SK-N-SH treated with all-trans-retinoic acid at 6 μM for 48 hours (cell line): ENCODE data around the gene CCND2.

Experiments used
- BACH2 ChIP-seq: fragments of 250-450 bp; sonication (Bioruptor Pico); IDR thresholded peaks from 2 replicates; pipeline ENCODE4 v1.9.0; 2021; ENCODE audit warnings: mild to moderate bottlenecking, borderline replicate concordance
- CSDC2 ChIP-seq: fragments of 250-450 bp; sonication (Bioruptor Pico); IDR thresholded peaks from 2 replicates; pipeline ENCODE4 v1.5.0; 2020; ENCODE audit warnings: mild to moderate bottlenecking, moderate library complexity
- GLIS3 ChIP-seq: fragments of 250-450 bp; sonication (Bioruptor Pico); IDR thresholded peaks from 2 replicates; pipeline ENCODE4 v1.5.0; 2020; ENCODE audit warnings: mild to moderate bottlenecking, moderate library complexity
- PATZ1 ChIP-seq: fragments of 250-450 bp; sonication (Bioruptor Pico); IDR thresholded peaks from 2 replicates; pipeline ENCODE4 v1.8.0; 2020; ENCODE audit warnings: mild to moderate bottlenecking, moderate library complexity, borderline replicate concordance
- POU6F1 ChIP-seq: fragments of 250-450 bp; sonication (Bioruptor Pico); IDR thresholded peaks from 2 replicates; pipeline ENCODE4 v1.8.0; 2021; ENCODE audit warnings: low read depth, mild to moderate bottlenecking, moderate library complexity, borderline replicate concordance
- SNAI2 ChIP-seq: fragments of 250-450 bp; sonication (Bioruptor Pico); IDR thresholded peaks from 2 replicates; pipeline ENCODE4 v1.5.0; 2020; ENCODE audit warnings: mild to moderate bottlenecking, moderate library complexity
- ZC3H10 ChIP-seq: fragments of 250-450 bp; sonication (Bioruptor Pico); IDR thresholded peaks from 2 replicates; pipeline ENCODE4 v1.5.1; 2021; ENCODE audit warnings: mild to moderate bottlenecking, moderate library complexity
- ZFP3 ChIP-seq: fragments of 250-450 bp; sonication (Bioruptor Pico); IDR thresholded peaks from 2 replicates; pipeline ENCODE4 v1.5.0; 2020; ENCODE audit warnings: mild to moderate bottlenecking, moderate library complexity
- ZNF565 ChIP-seq: fragments of 450-650 bp; formaldehyde crosslinking; conservative IDR thresholded peaks from 2 replicates; pipeline ENCODE4 v1.5.0; 2020; ENCODE audit warnings: low read depth, mild to moderate bottlenecking, moderate library complexity
- TF ChIP-seq, protein P1 (sequence below): fragments of 250-450 bp; sonication (Bioruptor Pico); IDR thresholded peaks from 2 replicates; pipeline ENCODE4 v1.5.1; 2020; ENCODE audit warnings: low read depth, mild to moderate bottlenecking, moderate library complexity

DNA sequence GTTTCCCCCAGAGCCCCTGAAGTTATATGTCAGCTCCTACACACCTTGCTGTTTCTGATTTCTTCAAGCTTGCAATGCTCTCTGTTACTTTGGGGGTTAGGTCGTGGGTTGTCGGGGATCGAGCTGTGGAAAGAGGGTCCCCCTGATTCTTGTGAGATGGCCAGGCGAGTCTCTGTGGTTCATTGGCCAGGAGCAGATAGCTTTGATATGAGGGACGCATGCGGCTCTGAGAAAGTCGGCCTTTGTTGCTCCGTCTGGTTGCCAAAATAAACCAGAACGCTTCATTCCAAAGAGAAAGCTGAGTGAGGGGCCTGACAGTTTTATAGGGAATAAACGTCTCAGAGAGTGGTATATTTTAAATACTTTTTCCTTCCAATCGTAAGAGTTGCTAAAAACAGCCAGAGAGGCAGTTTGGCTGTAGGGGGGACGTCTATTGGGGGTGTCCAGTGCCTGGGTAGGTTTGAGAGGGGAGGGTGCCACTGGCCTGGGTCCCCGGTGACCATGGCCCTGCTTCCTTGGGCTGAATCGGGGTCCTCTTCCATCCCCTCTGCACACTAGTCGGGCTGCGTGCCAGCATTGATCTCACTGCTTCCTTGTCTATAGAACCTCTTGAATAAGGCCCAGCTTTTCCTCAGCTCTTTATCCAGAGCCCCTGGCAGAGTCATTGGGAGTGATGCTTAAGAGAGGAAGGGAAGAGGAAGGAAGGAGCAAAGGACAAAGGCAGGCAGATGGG lies 18.9 kb downstream of the CCND2 start:
- TF ChIP-seq SNAI2: no peak
- TF ChIP-seq POU6F1 (CRISPR knock-in tag): no peak
- TF ChIP-seq, protein P1, sequence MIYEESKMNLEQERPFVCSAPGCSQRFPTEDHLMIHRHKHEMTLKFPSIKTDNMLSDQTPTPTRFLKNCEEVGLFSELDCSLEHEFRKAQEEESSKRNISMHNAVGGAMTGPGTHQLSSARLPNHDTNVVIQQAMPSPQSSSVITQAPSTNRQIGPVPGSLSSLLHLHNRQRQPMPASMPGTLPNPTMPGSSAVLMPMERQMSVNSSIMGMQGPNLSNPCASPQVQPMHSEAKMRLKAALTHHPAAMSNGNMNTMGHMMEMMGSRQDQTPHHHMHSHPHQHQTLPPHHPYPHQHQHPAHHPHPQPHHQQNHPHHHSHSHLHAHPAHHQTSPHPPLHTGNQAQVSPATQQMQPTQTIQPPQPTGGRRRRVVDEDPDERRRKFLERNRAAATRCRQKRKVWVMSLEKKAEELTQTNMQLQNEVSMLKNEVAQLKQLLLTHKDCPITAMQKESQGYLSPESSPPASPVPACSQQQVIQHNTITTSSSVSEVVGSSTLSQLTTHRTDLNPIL (CRISPR knock-in tag): no peak
- no peak for TF ChIP-seq ZC3H10
- TF ChIP-seq GLIS3 (CRISPR knock-in tag): no peak
- no peak for TF ChIP-seq ZFP3 (CRISPR knock-in tag)
- no peak for TF ChIP-seq CSDC2
- no peak for TF ChIP-seq BACH2
- TF ChIP-seq ZNF565: no peak
- TF ChIP-seq PATZ1 (CRISPR knock-in tag): no peak
